Type B pancreatic cell (in vitro differentiated cells): ENCODE data around the gene RNF212. TPM values are rescaled to one million over a fixed set of nuclear protein-coding genes. Genes with fewer than 3 reads are reported as not detected.

ENCODE experiments used
- DNase-seq: peaks from one replicate; pipeline ENCODE4 v3.0.0; 2021; ENCODE audit warnings: mixed read lengths; ENCODE audit not compliant: unreplicated experiment; ENCODE audit errors: extremely low spot score
- H3K27ac Mint-ChIP-seq: 2 replicates; pipeline ENCODE4 v1.8.0; 2021; ENCODE audit warnings: mild to moderate bottlenecking, mixed read lengths
- H3K27me3 Mint-ChIP-seq: 2 replicates; pipeline ENCODE4 v1.8.0; 2021; ENCODE audit warnings: mixed read lengths
- H3K36me3 Mint-ChIP-seq: 2 replicates; pipeline ENCODE4 v1.8.0; 2021; ENCODE audit warnings: mixed read lengths
- H3K4me1 Mint-ChIP-seq: one replicate; pipeline ENCODE4 v1.8.0; 2021; ENCODE audit warnings: mixed read lengths; ENCODE audit not compliant: unreplicated experiment
- H3K4me3 Mint-ChIP-seq: 2 replicates; pipeline ENCODE4 v1.8.0; 2021; ENCODE audit warnings: mild to moderate bottlenecking, mixed read lengths
- H3K9me3 Mint-ChIP-seq: 2 replicates; pipeline ENCODE4 v1.8.0; 2021; ENCODE audit warnings: mixed read lengths
- CTCF ChIP-seq: fragments of 200-600 bp; sonication (generic); conservative IDR thresholded peaks from 2 replicates; pipeline ENCODE4 v1.5.0; 2021; ENCODE audit warnings: antibody characterized with exemption, mild to moderate bottlenecking
- total RNA-seq: library from RNA; stranded (reverse); gene quantifications from 2 replicates; pipeline ENCODE4 v1.2.1, GENCODE V29; 2021; ENCODE audit warnings: low replicate concordance

The RNF212 gene
- total RNA-seq, 1 donor from 2014 or later, result 3.5 TPM

- H3K4me3 Mint-ChIP-seq, result no peak overlapping the region
- H3K27me3 Mint-ChIP-seq, result peaks cover 2% of the 10 kb centered on the region
- H3K27ac Mint-ChIP-seq, result no peak overlapping the region
- H3K9me3 Mint-ChIP-seq, result peaks cover 9% of the 10 kb centered on the region
- TF ChIP-seq CTCF, result no peak
- DNase-seq, result no peak
- H3K36me3 Mint-ChIP-seq, result no peaks in the 10 kb centered on the region
- H3K4me1 Mint-ChIP-seq, result no peaks in the 10 kb centered on the region
Observed at GRCh38 chr4:1090465-1091440, 22.6 kb downstream of the RNF212 start.

DNA sequence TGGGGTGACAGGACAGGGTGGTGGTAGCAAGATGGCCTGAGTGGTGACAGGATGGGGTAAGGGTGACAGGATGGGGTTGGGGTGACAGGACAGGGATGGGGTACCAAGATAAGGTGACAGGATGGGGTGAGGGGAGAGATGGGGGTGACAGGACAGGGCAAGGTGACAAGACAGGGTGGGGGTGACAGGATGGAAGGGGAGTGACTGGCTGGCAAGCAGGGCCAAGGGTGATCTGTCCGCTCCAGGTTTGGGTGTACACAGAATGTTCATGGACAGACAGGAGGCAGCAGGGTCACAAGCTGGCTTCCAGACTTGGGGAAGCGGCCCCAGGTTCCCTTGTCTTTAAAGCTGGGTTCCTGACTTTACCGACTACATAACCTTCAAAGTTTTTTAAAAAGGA, 23.3 kb downstream of the RNF212 start:
- Mint-ChIP-seq H3K27me3 (peaks cover 7% of the 10 kb centered on the region), H3K27ac (no peak overlapping the region), H3K9me3 (peaks cover 9% of the 10 kb centered on the region), H3K4me3 (no peak overlapping the region), H3K4me1 (no peaks in the 10 kb centered on the region), H3K36me3 (no peaks in the 10 kb centered on the region)
- no peak for TF ChIP-seq CTCF
- DNase-seq, result no peak

DNA sequence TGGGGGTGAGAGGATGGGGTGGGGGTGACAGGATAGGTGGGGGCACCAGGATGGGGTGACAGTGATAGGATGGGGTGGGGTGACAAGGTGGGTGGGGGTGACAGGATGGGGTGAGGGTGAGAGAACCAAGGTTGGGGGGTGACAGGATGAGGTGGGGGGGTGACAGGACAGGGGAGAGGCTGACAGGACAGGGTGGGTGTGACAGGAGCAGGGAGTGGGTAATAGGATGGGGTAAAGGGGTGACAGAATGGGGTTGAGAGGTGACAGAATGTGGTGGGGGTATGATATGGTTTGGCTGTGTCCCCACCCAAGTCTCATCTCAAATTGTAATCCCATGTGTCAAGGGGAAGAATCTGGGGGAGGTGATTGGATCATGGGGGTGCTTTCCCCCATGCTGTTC, 26.0 kb downstream of the RNF212 start:
- DNase-seq, result no peak
- Mint-ChIP-seq H3K27me3 (peaks cover 16% of the 10 kb centered on the region), H3K4me1 (no peaks in the 10 kb centered on the region), H3K4me3 (no peak overlapping the region), H3K36me3 (no peaks in the 10 kb centered on the region), H3K9me3 (peaks cover 9% of the 10 kb centered on the region), H3K27ac (no peak overlapping the region)
- no peak for TF ChIP-seq CTCF

DNA sequence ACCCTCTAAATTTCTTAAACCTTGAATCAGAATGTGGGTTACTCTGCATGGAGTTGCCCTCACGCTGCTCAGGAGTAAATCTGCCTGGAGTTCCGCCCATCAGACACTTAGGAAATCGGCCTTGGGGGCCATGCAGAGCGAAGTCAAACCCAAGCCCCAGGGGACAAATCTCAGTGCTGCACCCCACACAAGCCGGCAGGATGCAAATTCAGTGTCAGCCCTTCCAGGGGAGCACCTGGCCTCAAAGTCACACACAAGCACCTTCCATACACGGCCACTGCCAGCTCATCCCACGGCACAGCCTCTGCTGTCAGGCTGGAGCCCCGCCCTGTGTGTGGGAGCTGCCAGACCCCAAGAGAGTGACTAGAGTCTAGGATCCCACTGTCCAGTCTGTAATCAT, 27.4 kb downstream of the RNF212 start:
- Mint-ChIP-seq H3K9me3 (peaks cover 9% of the 10 kb centered on the region), H3K4me1 (no peaks in the 10 kb centered on the region), H3K27me3 (peaks cover 22% of the 10 kb centered on the region), H3K4me3 (no peak overlapping the region), H3K27ac (no peak overlapping the region), H3K36me3 (no peaks in the 10 kb centered on the region)
- DNase-seq, result no peak
- TF ChIP-seq CTCF, result no peak

- H3K27me3 Mint-ChIP-seq, result peaks cover 24% of the 10 kb centered on the region
- H3K4me1 Mint-ChIP-seq, result no peaks in the 10 kb centered on the region
- no peak overlapping the region for H3K27ac Mint-ChIP-seq
Observed at GRCh38 chr4:1085404-1085799, 28.0 kb downstream of the RNF212 start.

More at GRCh38 chr4:1085404-1085799, 28.0 kb downstream of the RNF212 start:
- Mint-ChIP-seq H3K9me3 (peaks cover 9% of the 10 kb centered on the region), H3K36me3 (no peaks in the 10 kb centered on the region), H3K4me3 (no peak overlapping the region)
- no peak for TF ChIP-seq CTCF
- DNase-seq, result no peak
